Aorta (tissue), 5 donors: ENCODE measurements around the gene SATB2. TPM values are rescaled to one million over a fixed set of nuclear protein-coding genes. Genes with fewer than 3 reads are reported as not detected.

Experiments used
- ATAC-seq: fragments of 200-7000 bp; cut with Tn5 transposase; one replicate; pipeline ENCODE4 v1.9.1; 2022; ENCODE audit warnings: moderate library complexity; ENCODE audit not compliant: low FRiP score
- DNase-seq, 2 donors: peaks; one replicate each; pipeline ENCODE4 v3.0.0-alpha.2; 2020
- H3K27ac ChIP-seq, 2 donors: one replicate each; pipeline ENCODE4 v1.5.1; 2013; ENCODE audit warnings: low read length in 2 of 2, mild to moderate bottlenecking in 2 of 2, moderate library complexity in 2 of 2, control low read depth in 1 of 2, inconsistent platforms in 1 of 2, low read depth in 1 of 2
- H3K27me3 ChIP-seq, 2 donors: one replicate each; pipeline ENCODE4 v1.6.1; 2013; ENCODE audit warnings: control low read depth in 1 of 2, low read length in 1 of 2, mild to moderate bottlenecking in 1 of 2, moderate library complexity in 1 of 2; ENCODE audit not compliant: insufficient read depth in 2 of 2, control insufficient read depth in 1 of 2
- H3K36me3 ChIP-seq, 2 donors: one replicate each; pipeline ENCODE4 v1.6.1; 2013; ENCODE audit warnings: control low read depth in 1 of 2, low read length in 1 of 2, mild to moderate bottlenecking in 1 of 2; ENCODE audit not compliant: insufficient read depth in 2 of 2, control insufficient read depth in 1 of 2
- H3K4me1 ChIP-seq, 2 donors: one replicate each; pipeline ENCODE4 v1.6.1; 2013; ENCODE audit warnings: low read length in 2 of 2, control low read depth in 1 of 2, mild to moderate bottlenecking in 1 of 2, moderate library complexity in 1 of 2; ENCODE audit not compliant: insufficient read depth in 2 of 2, control insufficient read depth in 1 of 2
- H3K4me3 ChIP-seq, 2 donors: one replicate each; pipeline ENCODE4 v1.5.1; 2013; ENCODE audit warnings: low read length in 2 of 2, control low read depth in 1 of 2, mild to moderate bottlenecking in 1 of 2
- H3K9me3 ChIP-seq: one replicate; pipeline ENCODE4 v1.6.1; 2013; ENCODE audit warnings: mild to moderate bottlenecking, low read length; ENCODE audit not compliant: control insufficient read depth
- WGBS, 2 donors: extraction: QIAGEN DNeasy Blood & Tissue Kit; methylation state at CpG; one replicate each; pipeline ENCODE4 v1.1.7; 2013; 5-methylcytosine and 5-hydroxymethylcytosine counted together
- intact Hi-C, 2 donors: fragments of 100-400 bp; cut with DNase I; formaldehyde crosslinking; loops; one replicate each; pipeline versions ENCODE4 v1.14.2 to v1.15.0; 2022
- polyA plus RNA-seq, 2 donors: library from polyadenylated mRNA; stranded (reverse); fragments of 200-250 nt; gene quantifications; one replicate each; pipeline ENCODE4 v1.2.3, GENCODE V29; 2013
- total RNA-seq, 2 donors: library from RNA; stranded (reverse); fragmentation: NEBNext Ultra II Directional; extraction: Animal tissue kit (Norgen Biotek cat#: 25700); gene quantifications; one replicate each; pipeline ENCODE4 v1.2.1, GENCODE V29; 2021
- donor health status: healthy with polysubstance abuse.
- donor health status: Bipolar disorder and iron deficiency.
- donor health status: DM: no; HTN: no; CAD: no.
- donor health status: DM: no; HTN: no; CAD: no.
- donor health status: DM: yes; HTN: yes; CAD: no.

Gene SATB2
- total and polyA plus RNA-seq, 4 donors: 1.3 to 14.5 (median 5.9) TPM

DNA sequence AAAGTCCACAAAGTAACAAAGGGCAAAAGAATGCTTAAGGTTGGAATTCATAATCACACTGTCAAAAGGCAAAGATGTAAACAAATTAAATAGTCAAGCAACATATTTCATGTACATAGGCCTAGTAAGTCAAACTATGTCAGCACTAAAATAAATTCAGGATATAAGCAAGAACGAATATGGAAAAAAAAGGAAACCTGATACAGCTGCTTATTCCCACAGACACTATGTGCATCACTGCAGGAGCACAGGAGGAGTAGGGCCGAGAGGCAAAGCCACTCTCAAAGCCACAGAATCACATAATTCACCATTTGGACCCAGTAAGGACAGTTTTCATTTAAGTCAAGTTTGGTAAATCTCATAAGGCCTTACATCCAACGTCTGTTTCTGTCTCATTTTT is 116.6 kb downstream of the SATB2 start:
- Histone ChIP-seq H3K4me1 (no peaks in the 10 kb centered on the region), H3K27ac (no peak overlapping the region), H3K4me3 (no peak overlapping the region), H3K27me3 (no peaks in the 10 kb centered on the region), H3K36me3 (no peaks in the 10 kb centered on the region), H3K9me3 (no peaks in the 10 kb centered on the region)
- 53 to 59% methylated on average over 3 of the region's 3 CpGs for WGBS, 2 donors
- DNase-seq (no peak), ATAC-seq (no peak)
- intact Hi-C loops: no loop called here

DNA sequence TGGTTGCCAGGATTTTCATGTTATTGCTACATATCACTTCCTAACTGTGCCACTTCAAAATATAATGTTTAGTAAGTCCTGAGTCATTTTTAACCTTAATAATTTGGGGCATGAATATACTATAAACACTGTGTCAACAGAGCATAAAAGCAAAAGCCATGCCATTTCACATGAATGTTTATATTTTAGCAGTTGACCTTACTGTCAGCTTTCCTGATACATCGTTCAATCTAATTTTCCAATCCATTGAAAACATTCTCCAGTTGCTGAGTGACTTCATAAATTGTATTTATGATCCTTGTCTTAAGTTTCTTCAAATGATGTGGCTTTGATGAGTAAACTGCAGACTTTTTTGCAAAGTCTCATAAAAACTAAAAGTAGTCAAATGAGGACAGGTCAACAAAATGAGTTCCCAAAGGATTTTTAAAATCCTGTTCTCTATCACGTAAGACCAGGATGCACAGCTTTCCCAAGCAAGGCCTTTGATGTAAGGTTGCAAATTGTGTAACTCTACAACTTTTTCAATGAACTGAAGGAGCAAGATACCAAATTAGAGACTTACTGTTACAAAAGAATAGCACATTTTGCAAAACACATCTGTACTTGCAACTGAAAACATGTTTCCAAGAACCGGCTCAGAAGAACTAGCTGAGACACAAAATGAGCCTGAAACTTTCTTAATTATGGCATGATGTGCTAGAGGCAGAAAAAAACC is 117.7 kb downstream of the SATB2 start:
- intact Hi-C loops: no loop called here
- no peak overlapping the region for H3K27ac ChIP-seq
- ATAC-seq: no peak
- no peak overlapping the region for H3K4me3 ChIP-seq
- DNase-seq: no peak
- no peaks in the 10 kb centered on the region for H3K36me3 ChIP-seq
- no peaks in the 10 kb centered on the region for H3K9me3 ChIP-seq
- no peaks in the 10 kb centered on the region for H3K4me1 ChIP-seq
- H3K27me3 ChIP-seq: no peaks in the 10 kb centered on the region
- 75 to 85% methylated on average over 3 of the region's 3 CpGs for WGBS, 2 donors

DNA sequence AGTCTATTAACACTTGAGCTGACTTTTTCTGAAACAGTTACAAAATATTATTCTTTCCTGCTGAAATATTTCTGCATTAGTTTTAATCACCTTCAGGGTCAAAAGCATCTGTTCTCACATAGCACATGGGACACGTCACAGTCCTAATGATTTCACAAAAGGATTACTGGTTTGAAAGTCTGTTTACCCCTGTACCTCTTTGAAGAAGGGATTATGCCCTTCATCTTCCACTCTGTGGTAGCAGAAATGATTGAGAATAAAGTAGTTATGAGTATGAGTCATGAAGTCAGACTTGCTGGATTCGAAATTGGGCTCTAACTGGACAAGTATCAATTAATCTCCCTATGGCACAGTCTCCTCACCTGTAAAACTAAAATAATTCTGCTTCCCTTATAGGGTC is 121.2 kb downstream of the SATB2 start:
- no peaks in the 10 kb centered on the region for H3K36me3 ChIP-seq
- no peaks in the 10 kb centered on the region for H3K9me3 ChIP-seq
- ATAC-seq (no peak), DNase-seq (no peak)
- WGBS, 2 donors: 34 to 36% methylated on average over 2 of the region's 2 CpGs
- H3K4me1 ChIP-seq: no peaks in the 10 kb centered on the region
- H3K27me3 ChIP-seq: no peaks in the 10 kb centered on the region
- intact Hi-C loops: no loop called here
- H3K4me3 ChIP-seq: no peak overlapping the region
- no peak overlapping the region for H3K27ac ChIP-seq

DNA sequence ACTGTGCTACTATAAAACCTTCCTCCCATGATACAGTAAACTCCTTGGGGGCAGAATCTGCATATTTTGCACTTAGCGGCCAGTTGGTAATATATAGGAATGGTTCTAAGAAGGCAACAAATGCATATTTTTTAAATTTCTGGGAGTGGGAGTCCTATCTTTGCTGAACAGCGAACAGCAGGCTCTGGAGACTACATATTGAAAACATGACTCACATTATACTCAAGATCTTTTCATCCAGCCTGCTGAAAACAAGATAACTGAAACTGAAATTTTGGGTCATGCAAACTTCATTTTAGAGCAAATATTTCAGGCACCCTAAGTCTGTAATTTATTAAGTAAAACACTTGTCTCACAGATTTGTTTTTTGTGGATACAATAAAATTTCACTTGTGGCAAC is 122.2 kb downstream of the SATB2 start:
- H3K4me1 ChIP-seq: no peaks in the 10 kb centered on the region
- H3K4me3 ChIP-seq: no peak overlapping the region
- ATAC-seq (no peak), DNase-seq (no peak)
- intact Hi-C loops: no loop called here
- no peak overlapping the region for H3K27ac ChIP-seq
- no peaks in the 10 kb centered on the region for H3K9me3 ChIP-seq
- no peaks in the 10 kb centered on the region for H3K27me3 ChIP-seq
- H3K36me3 ChIP-seq: no peaks in the 10 kb centered on the region
- 80 to 89% methylated on average over 2 of the region's 2 CpGs for WGBS, 2 donors

DNA sequence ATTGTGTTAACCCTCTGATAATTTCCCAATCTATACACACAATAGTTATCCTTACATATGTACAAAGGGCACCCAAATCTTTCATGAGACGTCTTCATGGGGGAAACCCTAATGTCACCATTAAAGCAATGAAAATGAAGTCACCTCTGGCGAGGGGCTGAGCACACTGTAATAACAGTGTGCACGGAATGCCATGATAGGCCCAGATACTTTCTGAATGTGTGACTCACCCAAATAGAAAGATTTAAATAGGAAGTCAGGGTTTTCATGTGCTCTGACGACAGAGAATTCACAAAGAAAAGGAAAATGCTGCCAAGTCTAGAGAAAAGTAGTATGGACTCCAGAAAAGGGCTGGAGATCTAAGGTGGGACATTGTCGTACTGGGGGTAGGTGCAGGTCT is 128.3 kb downstream of the SATB2 start:
- 4 to 12% methylated on average over 5 of the region's 5 CpGs for WGBS, 2 donors
- H3K27me3 ChIP-seq: no peaks in the 10 kb centered on the region
- H3K36me3 ChIP-seq: no peaks in the 10 kb centered on the region
- H3K4me1 ChIP-seq: no peaks in the 10 kb centered on the region
- H3K9me3 ChIP-seq: no peaks in the 10 kb centered on the region
- DNase-seq (no peak), ATAC-seq (no peak)
- no peak overlapping the region for H3K4me3 ChIP-seq
- intact Hi-C loops: no loop called here
- no peak overlapping the region for H3K27ac ChIP-seq

DNA sequence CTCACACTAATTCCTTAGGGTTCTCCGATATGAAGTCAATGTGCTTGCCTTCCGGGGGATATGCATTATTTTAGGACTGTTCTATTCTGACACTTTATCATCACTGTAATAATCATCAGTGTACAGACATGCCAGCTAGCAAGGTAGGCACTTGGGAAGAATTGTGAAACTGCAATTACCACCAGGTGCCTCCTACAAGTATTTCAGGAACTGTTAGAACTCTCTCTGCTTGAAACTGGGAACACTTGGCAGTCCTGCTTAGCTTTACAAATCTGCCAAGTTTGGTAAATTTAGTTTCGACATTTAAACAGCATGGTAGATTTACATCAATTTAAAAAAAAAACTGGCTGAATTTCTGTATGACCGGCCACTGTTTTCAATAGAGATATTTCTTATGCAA is 128.7 kb downstream of the SATB2 start:
- no peaks in the 10 kb centered on the region for H3K27me3 ChIP-seq
- H3K4me3 ChIP-seq: no peak overlapping the region
- 58% methylated on average over 4 of the region's 4 CpGs for WGBS, 2 donors
- ATAC-seq (no peak), DNase-seq (no peak)
- no peaks in the 10 kb centered on the region for H3K4me1 ChIP-seq
- H3K9me3 ChIP-seq: no peaks in the 10 kb centered on the region
- H3K36me3 ChIP-seq: no peaks in the 10 kb centered on the region
- intact Hi-C loops: no loop called here
- H3K27ac ChIP-seq: no peak overlapping the region

DNA sequence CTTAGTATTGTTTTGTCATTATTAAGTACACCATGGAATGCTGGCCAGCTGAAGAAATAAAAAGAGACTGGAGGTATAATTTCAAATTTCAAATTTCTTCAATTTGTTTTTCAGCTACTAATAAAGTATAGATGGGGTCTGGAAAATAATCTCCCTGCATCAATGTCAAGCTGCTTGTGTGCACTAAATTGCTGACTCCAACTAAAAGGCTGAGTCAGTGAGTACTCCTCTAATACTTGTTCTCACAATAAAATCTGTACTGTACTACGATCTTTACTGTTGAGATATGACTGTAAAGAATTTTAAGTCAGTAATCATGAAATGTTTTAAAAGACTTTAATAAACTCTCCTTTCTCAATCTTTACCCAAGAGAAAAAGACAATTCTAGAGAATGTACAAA is 131.9 kb downstream of the SATB2 start:
- no peak for ATAC-seq
- Histone ChIP-seq H3K4me3 (no peak overlapping the region), H3K4me1 (no peaks in the 10 kb centered on the region), H3K9me3 (no peaks in the 10 kb centered on the region), H3K27ac (no peak overlapping the region), H3K27me3 (no peaks in the 10 kb centered on the region), H3K36me3 (no peaks in the 10 kb centered on the region)
- no peak for DNase-seq
- intact Hi-C loops: no loop called here
- WGBS, 2 donors: 64 to 79% methylated on average over 1 of the region's 1 CpG

DNA sequence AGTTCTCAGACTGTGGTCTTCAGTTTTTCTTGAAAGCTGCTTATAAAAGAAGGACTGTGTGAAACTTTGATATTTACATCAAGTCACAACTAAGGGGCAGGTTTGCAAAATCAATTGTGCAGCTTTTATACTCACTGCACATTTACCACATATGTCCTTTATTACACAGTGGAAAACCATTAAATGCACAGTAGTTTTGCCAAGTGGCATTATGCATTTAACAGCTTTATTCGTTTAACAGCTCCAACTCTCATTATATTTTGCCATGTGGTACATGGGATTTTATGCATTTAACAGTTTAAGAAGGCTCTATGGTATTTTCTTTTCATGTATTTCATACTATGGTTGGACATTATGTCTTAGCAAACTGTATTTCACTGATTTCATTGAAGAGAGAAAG is 135.6 kb downstream of the SATB2 start:
- no peak overlapping the region for H3K4me3 ChIP-seq
- peaks cover 0 to 2% of the 10 kb centered on the region in 2 donors for H3K36me3 ChIP-seq
- WGBS, 2 donors: 61 to 81% methylated on average over 1 of the region's 1 CpG
- intact Hi-C loops: no loop called here
- no peak overlapping the region for H3K27ac ChIP-seq
- no peaks in the 10 kb centered on the region for H3K4me1 ChIP-seq
- DNase-seq (no peak), ATAC-seq (no peak)
- no peaks in the 10 kb centered on the region for H3K27me3 ChIP-seq
- no peaks in the 10 kb centered on the region for H3K9me3 ChIP-seq

DNA sequence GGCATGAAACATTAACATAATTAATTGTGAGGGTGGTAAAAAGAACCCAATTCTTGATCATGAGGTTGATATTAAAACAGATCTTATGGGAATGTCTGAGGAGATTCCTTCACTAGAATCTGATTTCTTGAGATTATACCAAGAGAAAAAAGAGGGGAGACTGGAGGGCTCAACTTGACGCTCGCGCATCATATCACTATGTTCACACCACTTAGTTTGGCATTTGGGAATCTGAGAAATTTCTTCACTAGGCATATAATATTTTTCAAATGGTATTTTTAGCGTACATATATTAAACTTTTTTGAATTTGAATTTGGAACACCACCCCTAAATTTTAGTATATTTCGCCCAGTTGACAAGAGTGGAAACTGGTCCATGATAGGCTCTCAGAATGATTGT is 140.1 kb downstream of the SATB2 start:
- ATAC-seq (no peak), DNase-seq (no peak)
- intact Hi-C loops: no loop called here
- no peak overlapping the region for H3K4me3 ChIP-seq
- H3K4me1 ChIP-seq: no peaks in the 10 kb centered on the region
- peaks cover 0 to 2% of the 10 kb centered on the region in 2 donors for H3K36me3 ChIP-seq
- H3K27me3 ChIP-seq: no peaks in the 10 kb centered on the region
- no peaks in the 10 kb centered on the region for H3K9me3 ChIP-seq
- 97 to 98% methylated on average over 5 of the region's 5 CpGs for WGBS, 2 donors
- no peak overlapping the region for H3K27ac ChIP-seq
